Measurements from ENCODE around the gene STYK1.

STYK1 gene

GRCh38 chr12:10636124-10636523 lies 37.7 kb downstream of the STYK1 start:
- Histone ChIP-seq H3K9ac (ENCODE audit: low read length) (no peak overlapping the region), H2BK12ac (ENCODE audit: low read length) (no peak overlapping the region), H3K14ac (ENCODE audit: low read length) (no peak overlapping the region), H3K4ac (ENCODE audit: low read depth, low read length) (no peak overlapping the region), H3K4me3 (ENCODE audit: low read depth, low read length) (no peak overlapping the region), H2BK120ac (ENCODE audit: insufficient read depth, low read length, poor library complexity) (no peak overlapping the region), H2AK5ac (ENCODE audit: low read length) (no peak overlapping the region), H3K79me2 (ENCODE audit: control insufficient read depth, insufficient read depth, low read length, poor library complexity) (no peaks in the 10 kb centered on the region), H3K79me1 (ENCODE audit: low read length) (no peaks in the 10 kb centered on the region), H2BK5ac (ENCODE audit: low read depth, low read length, poor library complexity) (no peak overlapping the region), H3K36me3 (ENCODE audit: control insufficient read depth in 1 of 2, insufficient read depth in 2 of 2, low read length in 2 of 2) (no peaks in the 10 kb centered on the region), H3K18ac (ENCODE audit: low read length) (no peak overlapping the region), H3K9me3 (ENCODE audit: insufficient read depth, low read depth, low read length) (no peaks in the 10 kb centered on the region), H4K8ac (ENCODE audit: low read depth, low read length) (no peak overlapping the region), H3K23ac (ENCODE audit: low read length) (no peak overlapping the region), H3K4me1 (ENCODE audit: control insufficient read depth in 1 of 2, insufficient read depth in 2 of 2, low read length in 2 of 2) (peaks cover 2 to 5% of the 10 kb centered on the region in 2 experiments), H3K27me3 (ENCODE audit: insufficient read depth, low read length) (no peaks in the 10 kb centered on the region), H4K12ac (ENCODE audit: low read depth, low read length) (no peak overlapping the region), H3K27ac (ENCODE audit: low read depth, low read length) (no peak overlapping the region), H3K4me2 (ENCODE audit: low read length) (no peak overlapping the region), H4K91ac (ENCODE audit: low read depth, low read length) (no peak overlapping the region), H2AFZ (ENCODE audit: insufficient read depth, low read length, poor library complexity) (no peak overlapping the region)
- WGBS (ENCODE audit: extremely low coverage, insufficient coverage, insufficient read length): no CpG with 5 or more reads among the region's 3 CpGs
- no peak for DNase-seq

- H3K4me2 ChIP-seq (ENCODE audit: low read length): no peak overlapping the region
- no peak overlapping the region for H3K18ac ChIP-seq (ENCODE audit: low read length)
- no peak overlapping the region for H3K4me3 ChIP-seq (ENCODE audit: low read depth, low read length)
- no peak overlapping the region for H3K27ac ChIP-seq (ENCODE audit: low read depth, low read length)
- no peak overlapping the region for H3K9ac ChIP-seq (ENCODE audit: low read length)
- no CpG with 5 or more reads among the region's 2 CpGs for WGBS (ENCODE audit: extremely low coverage, insufficient coverage, insufficient read length)
- H2BK5ac ChIP-seq (ENCODE audit: low read depth, low read length, poor library complexity): no peak overlapping the region
- no peak for DNase-seq
- H4K8ac ChIP-seq (ENCODE audit: low read depth, low read length): no peak overlapping the region
- H3K36me3 ChIP-seq (ENCODE audit: control insufficient read depth in 1 of 2, insufficient read depth in 2 of 2, low read length in 2 of 2): no peaks in the 10 kb centered on the region
- H2BK120ac ChIP-seq (ENCODE audit: insufficient read depth, low read length, poor library complexity): no peak overlapping the region
- H2AK5ac ChIP-seq (ENCODE audit: low read length): no peak overlapping the region
- peaks cover 2 to 5% of the 10 kb centered on the region in 2 experiments for H3K4me1 ChIP-seq (ENCODE audit: control insufficient read depth in 1 of 2, insufficient read depth in 2 of 2, low read length in 2 of 2)
- H3K79me2 ChIP-seq (ENCODE audit: control insufficient read depth, insufficient read depth, low read length, poor library complexity): no peaks in the 10 kb centered on the region
- no peak overlapping the region for H4K12ac ChIP-seq (ENCODE audit: low read depth, low read length)
- no peaks in the 10 kb centered on the region for H3K79me1 ChIP-seq (ENCODE audit: low read length)
- H3K23ac ChIP-seq (ENCODE audit: low read length): no peak overlapping the region
- H3K27me3 ChIP-seq (ENCODE audit: insufficient read depth, low read length): no peaks in the 10 kb centered on the region
- H2BK12ac ChIP-seq (ENCODE audit: low read length): no peak overlapping the region
- H3K9me3 ChIP-seq (ENCODE audit: insufficient read depth, low read depth, low read length): no peaks in the 10 kb centered on the region
- no peak overlapping the region for H4K91ac ChIP-seq (ENCODE audit: low read depth, low read length)
- no peak overlapping the region for H3K14ac ChIP-seq (ENCODE audit: low read length)
- no peak overlapping the region for H3K4ac ChIP-seq (ENCODE audit: low read depth, low read length)
- no peak overlapping the region for H2AFZ ChIP-seq (ENCODE audit: insufficient read depth, low read length, poor library complexity)
Observed at GRCh38 chr12:10635306-10635705, 38.5 kb downstream of the STYK1 start.

GRCh38 chr12:10634427-10634826 lies 39.4 kb downstream of the STYK1 start:
- no peak overlapping the region for H3K4me3 ChIP-seq (ENCODE audit: low read depth, low read length)
- peaks cover 2 to 5% of the 10 kb centered on the region in 2 experiments for H3K4me1 ChIP-seq (ENCODE audit: control insufficient read depth in 1 of 2, insufficient read depth in 2 of 2, low read length in 2 of 2)
- no peak overlapping the region for H3K18ac ChIP-seq (ENCODE audit: low read length)
- no peak overlapping the region for H2BK12ac ChIP-seq (ENCODE audit: low read length)
- WGBS (ENCODE audit: extremely low coverage, insufficient coverage, insufficient read length): no CpG with 5 or more reads among the region's 5 CpGs
- no peak overlapping the region for H3K4me2 ChIP-seq (ENCODE audit: low read length)
- no peaks in the 10 kb centered on the region for H3K79me1 ChIP-seq (ENCODE audit: low read length)
- H3K9ac ChIP-seq (ENCODE audit: low read length): no peak overlapping the region
- no peak overlapping the region for H3K27ac ChIP-seq (ENCODE audit: low read depth, low read length)
- H4K12ac ChIP-seq (ENCODE audit: low read depth, low read length): no peak overlapping the region
- peak; percentile 93 to 97 for DNase-seq
- no peak overlapping the region for H3K23ac ChIP-seq (ENCODE audit: low read length)
- H2AFZ ChIP-seq (ENCODE audit: insufficient read depth, low read length, poor library complexity): no peak overlapping the region
- H3K9me3 ChIP-seq (ENCODE audit: insufficient read depth, low read depth, low read length): no peaks in the 10 kb centered on the region
- H4K91ac ChIP-seq (ENCODE audit: low read depth, low read length): no peak overlapping the region
- H2AK5ac ChIP-seq (ENCODE audit: low read length): no peak overlapping the region
- no peak overlapping the region for H2BK5ac ChIP-seq (ENCODE audit: low read depth, low read length, poor library complexity)
- H2BK120ac ChIP-seq (ENCODE audit: insufficient read depth, low read length, poor library complexity): no peak overlapping the region
- H3K27me3 ChIP-seq (ENCODE audit: insufficient read depth, low read length): no peaks in the 10 kb centered on the region
- no peak overlapping the region for H3K4ac ChIP-seq (ENCODE audit: low read depth, low read length)
- no peaks in the 10 kb centered on the region for H3K79me2 ChIP-seq (ENCODE audit: control insufficient read depth, insufficient read depth, low read length, poor library complexity)
- H3K14ac ChIP-seq (ENCODE audit: low read length): no peak overlapping the region
- no peaks in the 10 kb centered on the region for H3K36me3 ChIP-seq (ENCODE audit: control insufficient read depth in 1 of 2, insufficient read depth in 2 of 2, low read length in 2 of 2)
- H4K8ac ChIP-seq (ENCODE audit: low read depth, low read length): no peak overlapping the region

- no peak overlapping the region for H3K23ac ChIP-seq (ENCODE audit: low read length)
- no peaks in the 10 kb centered on the region for H3K27me3 ChIP-seq (ENCODE audit: insufficient read depth, low read length)
- no peak overlapping the region for H4K8ac ChIP-seq (ENCODE audit: low read depth, low read length)
- H2BK120ac ChIP-seq (ENCODE audit: insufficient read depth, low read length, poor library complexity): no peak overlapping the region
- H3K27ac ChIP-seq (ENCODE audit: low read depth, low read length): no peak overlapping the region
- no peak overlapping the region for H2BK5ac ChIP-seq (ENCODE audit: low read depth, low read length, poor library complexity)
- H3K9me3 ChIP-seq (ENCODE audit: insufficient read depth, low read depth, low read length): no peaks in the 10 kb centered on the region
- no peak overlapping the region for H3K9ac ChIP-seq (ENCODE audit: low read length)
- H4K12ac ChIP-seq (ENCODE audit: low read depth, low read length): no peak overlapping the region
- no peak overlapping the region for H2AFZ ChIP-seq (ENCODE audit: insufficient read depth, low read length, poor library complexity)
- H3K36me3 ChIP-seq (ENCODE audit: control insufficient read depth in 1 of 2, insufficient read depth in 2 of 2, low read length in 2 of 2): no peaks in the 10 kb centered on the region
- H3K4me1 ChIP-seq (ENCODE audit: control insufficient read depth in 1 of 2, insufficient read depth in 2 of 2, low read length in 2 of 2): peaks cover 2 to 5% of the 10 kb centered on the region in 2 experiments
- no peak overlapping the region for H3K18ac ChIP-seq (ENCODE audit: low read length)
- no peaks in the 10 kb centered on the region for H3K79me2 ChIP-seq (ENCODE audit: control insufficient read depth, insufficient read depth, low read length, poor library complexity)
- no peak overlapping the region for H4K91ac ChIP-seq (ENCODE audit: low read depth, low read length)
- H3K79me1 ChIP-seq (ENCODE audit: low read length): no peaks in the 10 kb centered on the region
- no peak overlapping the region for H3K14ac ChIP-seq (ENCODE audit: low read length)
- WGBS (ENCODE audit: extremely low coverage, insufficient coverage, insufficient read length): no CpG with 5 or more reads among the region's 3 CpGs
- DNase-seq: peak; percentile 53 to 90
- no peak overlapping the region for H3K4me3 ChIP-seq (ENCODE audit: low read depth, low read length)
- H3K4ac ChIP-seq (ENCODE audit: low read depth, low read length): no peak overlapping the region
- H2AK5ac ChIP-seq (ENCODE audit: low read length): no peak overlapping the region
- H3K4me2 ChIP-seq (ENCODE audit: low read length): no peak overlapping the region
- H2BK12ac ChIP-seq (ENCODE audit: low read length): no peak overlapping the region
Observed at GRCh38 chr12:10633541-10633940, 40.3 kb downstream of the STYK1 start.
